DMS 273 treated with DMSO at 0.1 percent for 48 hours (cell line): ENCODE data around the gene OPCML.
"Not testable (repeated sequence)": the region's sequence is repeated elsewhere in the genome, so short reads cannot be mapped to it uniquely, and the experiment has no call there.

ENCODE experiments used
- DNase-seq: peaks from one replicate; lab custom pipeline; 2025; lab: John Stamatoyannopoulos, UW

Gene OPCML

GRCh38 chr11:132424433-132424832 lies 1107.9 kb downstream of the OPCML start:
- no peak for DNase-seq

GRCh38 chr11:132423266-132423665 lies 1109.0 kb downstream of the OPCML start:
- DNase-seq: no peak

DNA sequence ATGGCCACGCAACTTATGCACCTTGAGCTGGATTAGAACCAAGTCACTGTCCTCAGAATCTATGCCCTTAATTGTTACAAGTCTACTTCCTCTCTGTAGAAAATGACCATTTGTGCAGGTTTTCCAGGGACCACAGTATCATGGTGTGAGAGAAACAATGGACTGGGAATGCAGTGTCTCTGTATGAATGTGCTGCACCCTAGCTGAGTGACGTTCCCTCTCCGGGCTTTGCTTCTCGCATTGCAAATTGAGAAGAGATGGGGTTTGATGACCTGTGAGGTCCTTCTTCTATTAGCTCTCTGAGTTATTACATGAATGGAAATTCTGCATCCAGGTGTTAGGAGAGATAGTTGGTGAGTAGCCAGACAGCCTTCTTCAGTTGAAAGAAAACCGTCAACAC lies 1109.6 kb downstream of the OPCML start:
- DNase-seq: no peak

DNA sequence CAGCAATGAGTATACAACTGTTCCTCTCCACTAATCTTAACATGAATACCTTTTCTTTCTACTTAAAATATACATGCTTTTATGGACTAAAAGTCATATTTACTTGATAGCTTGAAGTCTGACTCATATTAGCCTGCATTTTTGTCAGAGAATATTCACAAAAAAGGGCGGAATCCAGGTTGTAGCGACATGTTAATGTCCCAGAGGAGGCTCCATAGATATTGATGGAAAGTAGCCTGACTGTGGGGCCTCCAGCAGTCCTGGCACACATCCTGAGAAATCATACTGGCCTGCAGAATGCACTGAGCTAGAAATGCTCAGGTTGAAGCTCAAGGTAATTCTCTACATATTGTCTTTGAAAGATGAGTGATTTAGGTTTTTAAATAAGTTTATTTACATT lies 1110.7 kb downstream of the OPCML start:
- no peak for DNase-seq

DNA sequence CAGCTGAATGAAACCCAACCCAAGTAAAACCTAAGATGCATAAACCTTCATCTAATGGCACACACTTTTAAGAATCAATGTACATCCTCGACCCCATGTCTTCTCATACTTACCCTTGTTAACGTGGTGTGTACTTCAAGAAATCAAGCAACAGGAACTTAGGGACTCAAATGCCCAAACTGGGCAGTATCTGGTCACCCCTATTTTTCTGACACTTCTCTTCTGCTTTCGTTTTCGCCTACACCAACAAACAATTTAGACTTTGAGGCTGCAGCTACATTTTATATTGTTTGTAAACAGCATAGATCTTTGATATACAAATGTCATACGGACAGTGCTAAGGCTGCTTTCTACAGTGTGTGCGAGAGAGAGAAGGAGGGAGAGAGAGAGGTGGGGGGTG lies 1117.8 kb downstream of the OPCML start:
- no peak for DNase-seq

DNA sequence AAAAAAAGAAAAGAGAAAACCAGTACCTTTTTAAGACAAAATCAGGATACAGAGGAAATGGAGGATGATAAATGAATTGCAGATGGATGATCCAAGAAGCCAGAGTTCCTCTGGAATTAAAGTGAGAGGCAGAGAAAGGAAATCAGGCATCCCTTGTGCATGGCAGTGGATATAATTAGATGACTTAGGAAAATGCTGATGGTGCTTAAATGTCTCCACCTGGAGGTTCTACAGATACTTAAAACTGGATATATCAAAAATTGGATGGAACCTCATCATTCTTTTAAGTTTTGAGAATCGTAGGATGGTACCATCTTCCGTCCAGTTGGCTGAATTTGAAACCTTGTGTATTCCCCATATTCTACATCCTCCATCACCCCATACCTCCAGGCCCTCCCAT lies 1121.9 kb downstream of the OPCML start:
- DNase-seq: no peak

- DNase-seq: no peak
Measured at GRCh38 chr11:132409573-132410355, 1122.5 kb downstream of the OPCML start.

- no peak for DNase-seq
Measured at GRCh38 chr11:132408877-132409276, 1123.4 kb downstream of the OPCML start.

GRCh38 chr11:132405728-132406127 lies 1126.6 kb downstream of the OPCML start:
- no peak for DNase-seq

GRCh38 chr11:132402071-132402684 lies 1130.1 kb downstream of the OPCML start:
- DNase-seq: no peak

GRCh38 chr11:132396318-132396717 lies 1136.0 kb downstream of the OPCML start:
- no peak for DNase-seq

GRCh38 chr11:132395434-132395833 lies 1136.9 kb downstream of the OPCML start:
- no peak for DNase-seq

DNA sequence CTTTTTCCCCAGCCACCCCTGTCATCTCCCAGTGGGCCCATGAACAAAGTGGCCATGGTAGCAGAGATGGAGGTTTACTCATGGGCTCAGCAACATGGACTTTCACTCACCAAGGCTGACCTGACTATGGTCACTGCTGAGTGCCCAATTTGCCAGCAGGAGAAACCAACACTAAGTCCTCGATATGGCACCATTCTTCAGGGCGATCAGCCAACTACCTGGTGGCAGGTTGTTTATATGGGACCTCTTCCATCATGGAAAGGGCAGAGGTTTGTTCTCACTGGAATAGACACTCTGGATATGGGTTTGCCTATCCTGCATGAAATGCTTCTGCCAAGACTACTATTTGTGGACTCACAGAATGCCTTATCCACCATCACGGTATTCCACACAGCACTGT lies 1152.8 kb downstream of the OPCML start:
- DNase-seq: no peak

DNA sequence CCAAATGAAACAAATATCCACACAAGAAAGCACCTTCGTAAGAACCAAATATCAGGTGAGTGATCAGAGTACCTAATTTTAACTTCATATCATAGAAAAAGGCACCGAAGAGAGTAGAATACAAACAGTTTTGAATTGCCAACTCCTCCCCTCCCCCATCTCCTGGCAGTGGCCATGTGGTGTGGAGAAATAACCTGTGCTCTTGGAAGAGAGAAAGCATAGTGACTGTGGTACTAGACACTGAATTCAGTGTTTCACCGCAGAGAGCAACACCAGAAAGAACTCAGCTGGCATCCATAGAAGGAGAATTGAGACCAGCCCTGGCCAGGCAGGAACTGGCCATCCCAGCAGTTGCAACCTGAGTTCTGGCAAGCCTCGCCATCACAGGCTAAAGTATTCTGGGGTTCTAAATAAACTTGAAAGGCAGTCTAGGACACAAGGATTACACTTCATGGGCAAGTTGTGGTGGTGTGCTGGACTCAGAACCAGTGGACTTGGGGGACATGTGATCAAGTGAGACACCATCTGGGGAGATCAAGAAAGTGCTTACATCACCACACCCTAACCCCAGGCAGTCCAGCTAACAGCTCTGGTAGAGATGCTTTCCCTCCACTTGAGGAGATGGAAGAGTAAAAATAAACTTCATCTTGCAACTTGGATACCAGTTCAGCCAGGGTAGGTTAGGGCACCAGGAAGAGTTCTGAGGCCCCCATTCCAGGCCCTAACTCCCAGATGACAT lies 1158.7 kb downstream of the OPCML start:
- no peak for DNase-seq

- DNase-seq: not testable (repeated sequence)
Measured at GRCh38 chr11:132370114-132370513, 1162.2 kb downstream of the OPCML start.

GRCh38 chr11:132367293-132367692 lies 1165.0 kb downstream of the OPCML start:
- no peak for DNase-seq

DNA sequence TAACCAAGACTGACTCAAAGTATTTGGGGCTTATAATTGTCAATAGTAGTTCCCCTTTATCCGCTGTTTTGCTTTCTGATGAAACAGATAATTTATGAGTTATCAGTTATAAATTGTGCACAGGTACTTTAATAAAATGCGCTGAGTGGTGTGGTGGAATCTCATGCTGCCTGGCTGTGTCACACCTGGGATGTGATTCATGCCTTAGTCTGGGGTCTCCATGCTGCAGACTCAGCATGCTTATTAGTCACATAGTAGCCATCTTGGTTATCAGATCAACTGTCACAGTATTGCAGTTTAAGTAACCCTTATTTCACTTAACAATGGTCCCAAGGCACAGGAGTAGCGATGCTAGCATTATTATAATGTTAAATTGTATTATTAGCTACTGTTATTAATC lies 1166.7 kb downstream of the OPCML start:
- no peak for DNase-seq
